Left ventricle myocardium inferior (tissue), 1 donor: ENCODE measurements around the gene CPAMD8. TPM values are rescaled to one million over a fixed set of nuclear protein-coding genes. Genes with fewer than 3 reads are reported as not detected.

Source experiments
- DNase-seq: peaks from one replicate; pipeline ENCODE4 v3.0.0-alpha.2; 2020
- H3K27ac ChIP-seq: fragments of 200-600 bp; replicated peaks from 2 replicates; pipeline ENCODE4 v1.8.0; 2021
- H3K27me3 ChIP-seq: fragments of 200-600 bp; 2 replicates; pipeline ENCODE4 v1.8.0; 2021; ENCODE audit warnings: low read depth
- H3K36me3 ChIP-seq: fragments of 200-600 bp; 2 replicates; pipeline ENCODE4 v1.8.0; 2021
- H3K4me1 ChIP-seq: fragments of 200-600 bp; 2 replicates; pipeline ENCODE4 v1.8.0; 2021
- H3K4me3 ChIP-seq: fragments of 200-600 bp; 2 replicates; pipeline ENCODE4 v1.8.0; 2021; ENCODE audit warnings: mild to moderate bottlenecking, moderate library complexity
- H3K9me3 ChIP-seq: fragments of 200-600 bp; replicated peaks from 2 replicates; pipeline ENCODE4 v1.8.0; 2021
- CTCF ChIP-seq: fragments of 200-600 bp; IDR thresholded peaks from 2 replicates; pipeline ENCODE4 v1.8.0; 2021; ENCODE audit warnings: antibody characterized with exemption, mild to moderate bottlenecking, borderline replicate concordance
- intact Hi-C: fragments of 100-400 bp; cut with micrococcal nuclease; formaldehyde crosslinking; loops from one replicate; pipeline ENCODE4 v1.11.0; 2022
- total RNA-seq: library from RNA; stranded (reverse); fragmentation: NEBNext Ultra II Directional; extraction: Animal tissue kit (Norgen Biotek cat#: 25700); gene quantifications from one replicate; pipeline ENCODE4 v1.2.1, GENCODE V29; 2021
- donor health status: DM: no; HTN: yes; CAD: no; lungs with severe emphysema.

The CPAMD8 gene
- total RNA-seq, 1 donor from 2014 or later, result 13.7 TPM

GRCh38 chr19:16868423-16869130 lies 158.0 kb downstream of the CPAMD8 start:
- intact Hi-C loops, result no loop called here
- no peak overlapping the region for H3K4me3 ChIP-seq
- H3K27ac ChIP-seq, result no peak overlapping the region
- peaks cover 22% of the 10 kb centered on the region for H3K4me1 ChIP-seq
- no peaks in the 10 kb centered on the region for H3K27me3 ChIP-seq
- no peaks in the 10 kb centered on the region for H3K9me3 ChIP-seq
- no peak for TF ChIP-seq CTCF
- no peak for DNase-seq
- peaks cover 96% of the 10 kb centered on the region for H3K36me3 ChIP-seq

- intact Hi-C loops, result no loop called here
- H3K4me1 ChIP-seq, result peaks cover 9% of the 10 kb centered on the region
- no peaks in the 10 kb centered on the region for H3K9me3 ChIP-seq
- DNase-seq, result no peak
- TF ChIP-seq CTCF, result no peak
- H3K36me3 ChIP-seq, result peaks cover 97% of the 10 kb centered on the region
- no peak overlapping the region for H3K4me3 ChIP-seq
- H3K27me3 ChIP-seq, result no peaks in the 10 kb centered on the region
- H3K27ac ChIP-seq, result no peak overlapping the region
These were observed 159.4 kb downstream of the CPAMD8 start for GRCh38 chr19:16867211-16867610.

- no peak for DNase-seq
- intact Hi-C loops, result no loop called here
These were observed 163.7 kb downstream of the CPAMD8 start for GRCh38 chr19:16862826-16863415.

GRCh38 chr19:16861834-16862233 lies 164.8 kb downstream of the CPAMD8 start:
- Histone ChIP-seq H3K36me3 (peaks cover 66% of the 10 kb centered on the region), H3K9me3 (no peaks in the 10 kb centered on the region), H3K27me3 (no peaks in the 10 kb centered on the region), H3K4me1 (no peaks in the 10 kb centered on the region), H3K4me3 (no peak overlapping the region), H3K27ac (no peak overlapping the region)
- no peak for TF ChIP-seq CTCF
- no peak for DNase-seq
- intact Hi-C loops, result no loop called here

More at GRCh38 chr19:16862826-16863415, 163.7 kb downstream of the CPAMD8 start:
- no peaks in the 10 kb centered on the region for H3K4me1 ChIP-seq
- H3K36me3 ChIP-seq, result peaks cover 71% of the 10 kb centered on the region
- H3K27me3 ChIP-seq, result no peaks in the 10 kb centered on the region
- no peak for TF ChIP-seq CTCF
- no peaks in the 10 kb centered on the region for H3K9me3 ChIP-seq
- no peak overlapping the region for H3K27ac ChIP-seq
- no peak overlapping the region for H3K4me3 ChIP-seq

- H3K27me3 ChIP-seq, result no peaks in the 10 kb centered on the region
- DNase-seq, result no peak
- intact Hi-C loops, result no loop called here
- no peak overlapping the region for H3K27ac ChIP-seq
- no peaks in the 10 kb centered on the region for H3K9me3 ChIP-seq
- H3K36me3 ChIP-seq, result peaks cover 66% of the 10 kb centered on the region
- no peaks in the 10 kb centered on the region for H3K4me1 ChIP-seq
- no peak overlapping the region for H3K4me3 ChIP-seq
- TF ChIP-seq CTCF, result no peak
These were observed 165.6 kb downstream of the CPAMD8 start for GRCh38 chr19:16861011-16861410.
